Gastroesophageal sphincter (tissue), 3 donors: Measurements from ENCODE around the gene ZAR1L.

ENCODE experiments used
- CTCF ChIP-seq, 4 experiments: fragments of 200-600 bp in 2 of 4; fragments of 450-650 bp in 2 of 4; sonication (generic) in 1 of 4; IDR thresholded peaks; one replicate each; pipeline ENCODE4 v1.5.1; 2017 to 2019; ENCODE audit warnings: antibody characterized with exemption in 4 of 4, mild to moderate bottlenecking in 2 of 4, moderate library complexity in 2 of 4
- EP300 ChIP-seq: sonication (generic); formaldehyde crosslinking; IDR thresholded peaks from one replicate; pipeline ENCODE4 v1.6.1; 2017; ENCODE audit warnings: antibody characterized with exemption, mild to moderate bottlenecking
- POLR2A ChIP-seq, 2 donors: fragments of 450-650 bp; IDR thresholded peaks; one replicate each; pipeline ENCODE4 v1.6.1; 2017; ENCODE audit warnings: antibody characterized with exemption in 2 of 2, mild to moderate bottlenecking in 2 of 2, moderate library complexity in 1 of 2
- POLR2AphosphoS5 ChIP-seq: sonication (generic); formaldehyde crosslinking; IDR thresholded peaks from one replicate; pipeline ENCODE4 v1.6.1; 2017; ENCODE audit warnings: antibody characterized with exemption

GRCh38 chr13:32300920-32301319, 14.2 kb downstream of the ZAR1L start:
- no peak for TF ChIP-seq POLR2A (IDR thresholded peaks at IDR 0.05)
- no peak for TF ChIP-seq CTCF (IDR thresholded peaks at IDR 0.05)
- no peak for TF ChIP-seq POLR2AphosphoS5
- TF ChIP-seq EP300, result no peak
